ENCODE results near the gene TMEM272. TPM values are rescaled to one million over a fixed set of nuclear protein-coding genes. Genes with fewer than 3 reads are reported as not detected.

TMEM272 gene
- total and polyA plus RNA-seq, 12 donors: 0.03 to 0.17 (median 0.05) TPM; not detected in 9

DNA sequence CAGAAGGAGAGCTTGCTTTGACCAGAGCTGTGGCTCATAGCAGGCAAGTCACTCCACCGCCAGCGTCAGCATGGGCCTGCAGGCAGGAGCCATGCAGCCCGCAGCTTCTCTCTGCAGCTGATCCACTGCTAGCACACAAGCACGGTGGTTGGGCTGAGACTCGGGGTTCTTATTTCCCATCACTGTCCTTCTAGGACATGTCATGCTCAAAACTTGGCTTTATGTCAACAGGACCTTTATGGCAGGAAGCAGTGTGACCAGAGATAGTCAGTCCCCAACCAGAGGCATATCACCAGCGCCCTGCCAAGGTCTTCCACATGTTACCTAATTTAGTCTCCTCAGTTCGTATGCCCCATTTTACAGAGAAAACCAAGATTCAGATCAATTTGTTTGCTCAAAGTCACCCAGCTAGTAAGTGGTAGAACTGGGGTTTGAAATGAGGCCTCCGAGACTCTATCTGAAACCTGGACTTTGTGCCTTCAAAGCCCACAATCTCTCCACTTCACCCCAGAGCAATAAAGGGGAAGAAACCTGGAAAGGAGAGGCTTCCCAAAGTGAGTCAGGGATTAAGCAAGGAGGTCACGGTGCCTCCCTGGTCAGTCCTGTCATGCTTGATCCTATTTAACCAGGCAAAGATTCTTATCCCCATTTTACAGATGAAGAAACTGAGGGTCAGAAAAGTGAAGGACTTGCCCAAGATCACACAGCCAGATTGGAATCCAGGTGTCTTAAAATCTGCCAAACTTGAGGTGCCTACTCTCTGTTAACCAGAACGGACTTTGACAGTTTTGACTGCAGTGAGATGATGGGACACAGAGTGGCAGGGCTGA, 5.1 kb downstream of the TMEM272 start:
- no peaks in the 10 kb centered on the region for H3K9me3 ChIP-seq (replicated peaks in 1 of 3)
- H3K36me3 ChIP-seq (replicated peaks in 1 of 2): no peaks in the 10 kb centered on the region
- TF ChIP-seq, protein P1, sequence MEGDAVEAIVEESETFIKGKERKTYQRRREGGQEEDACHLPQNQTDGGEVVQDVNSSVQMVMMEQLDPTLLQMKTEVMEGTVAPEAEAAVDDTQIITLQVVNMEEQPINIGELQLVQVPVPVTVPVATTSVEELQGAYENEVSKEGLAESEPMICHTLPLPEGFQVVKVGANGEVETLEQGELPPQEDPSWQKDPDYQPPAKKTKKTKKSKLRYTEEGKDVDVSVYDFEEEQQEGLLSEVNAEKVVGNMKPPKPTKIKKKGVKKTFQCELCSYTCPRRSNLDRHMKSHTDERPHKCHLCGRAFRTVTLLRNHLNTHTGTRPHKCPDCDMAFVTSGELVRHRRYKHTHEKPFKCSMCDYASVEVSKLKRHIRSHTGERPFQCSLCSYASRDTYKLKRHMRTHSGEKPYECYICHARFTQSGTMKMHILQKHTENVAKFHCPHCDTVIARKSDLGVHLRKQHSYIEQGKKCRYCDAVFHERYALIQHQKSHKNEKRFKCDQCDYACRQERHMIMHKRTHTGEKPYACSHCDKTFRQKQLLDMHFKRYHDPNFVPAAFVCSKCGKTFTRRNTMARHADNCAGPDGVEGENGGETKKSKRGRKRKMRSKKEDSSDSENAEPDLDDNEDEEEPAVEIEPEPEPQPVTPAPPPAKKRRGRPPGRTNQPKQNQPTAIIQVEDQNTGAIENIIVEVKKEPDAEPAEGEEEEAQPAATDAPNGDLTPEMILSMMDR (IDR thresholded peaks at IDR 0.05): no peak
- no peak for TF ChIP-seq POLR2A (IDR thresholded peaks at IDR 0.05)
- WGBS, 4 donors: 73 to 92% (median 83%) methylated on average over 8 to 10 of the region's 10 CpGs
- H3K27me3 ChIP-seq: no peaks in the 10 kb centered on the region
- H3K27ac ChIP-seq: no peak overlapping the region
- H3K4me1 ChIP-seq (replicated peaks in 1 of 2): peaks cover 0 to 2% of the 10 kb centered on the region in 2 donors
- no peak overlapping the region for H3K4me3 ChIP-seq
- intact Hi-C loops (cut with DNase I): no loop called here
- no peak for DNase-seq

DNA sequence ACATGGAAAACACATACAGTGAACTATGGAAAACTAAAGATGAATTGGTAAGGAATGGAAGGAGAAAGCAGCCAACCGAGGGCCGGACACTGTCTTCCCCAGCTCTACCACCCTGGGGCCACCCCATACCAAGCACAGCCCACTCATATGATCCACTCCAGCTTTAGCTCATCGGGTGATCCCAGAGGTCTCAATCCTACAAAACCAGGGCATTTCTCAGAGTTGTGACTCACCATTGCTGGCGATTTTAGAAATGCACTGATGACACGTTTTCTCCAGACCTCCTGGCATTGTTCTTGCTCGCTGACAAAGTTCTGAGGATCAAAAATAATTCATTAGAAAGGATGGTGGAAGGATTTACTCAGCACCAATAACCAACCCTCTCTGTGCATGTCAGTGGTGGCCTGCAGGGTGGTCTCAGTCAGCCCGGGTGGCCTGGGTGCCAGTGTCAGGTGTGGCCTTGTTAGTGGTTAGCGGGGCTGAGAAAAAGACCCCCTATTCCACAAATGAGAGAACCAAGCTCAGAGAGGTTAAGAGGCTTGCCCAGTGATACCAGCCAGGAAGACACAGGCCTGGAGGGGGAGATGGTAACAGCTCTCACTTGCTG, 6.6 kb downstream of the TMEM272 start:
- Histone ChIP-seq H3K27ac (no peak overlapping the region), H3K9me3 (replicated peaks in 1 of 3) (no peaks in the 10 kb centered on the region), H3K4me1 (replicated peaks in 1 of 2) (no peaks in the 10 kb centered on the region), H3K27me3 (no peaks in the 10 kb centered on the region), H3K36me3 (replicated peaks in 1 of 2) (no peaks in the 10 kb centered on the region), H3K4me3 (no peak overlapping the region)
- intact Hi-C loops (cut with DNase I): no loop called here
- 73 to 77% (median 76%) methylated on average over 8 of the region's 8 CpGs for WGBS, 4 donors
- TF ChIP-seq POLR2A (IDR thresholded peaks at IDR 0.05): no peak
- TF ChIP-seq, protein P1 (IDR thresholded peaks at IDR 0.05): no peak
- peak in 1 of 7 donors; percentile 51 for DNase-seq

DNA sequence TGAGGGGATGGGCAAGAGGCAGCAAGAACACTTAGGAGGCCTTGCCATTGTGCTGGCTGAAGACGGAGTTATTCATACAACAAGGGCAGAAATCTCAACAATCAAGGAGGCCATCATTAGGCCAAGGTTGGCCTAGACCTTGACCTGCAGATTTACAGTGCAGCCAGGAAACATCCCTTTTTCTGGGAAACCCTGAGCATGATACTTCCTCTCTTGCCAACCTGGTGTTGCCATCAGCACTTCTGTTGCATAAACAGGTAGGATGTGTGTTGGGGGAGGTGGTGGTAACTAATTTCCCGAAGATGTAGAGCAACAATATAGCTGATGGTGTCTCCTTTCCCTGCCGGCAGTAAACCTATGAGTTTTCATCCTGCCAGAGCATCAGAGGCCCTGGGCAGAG, 8.0 kb downstream of the TMEM272 start:
- H3K36me3 ChIP-seq (replicated peaks in 1 of 2): no peaks in the 10 kb centered on the region
- DNase-seq: no peak
- 57 to 72% (median 65%) methylated on average over 3 of the region's 3 CpGs for WGBS, 4 donors
- H3K9me3 ChIP-seq (replicated peaks in 1 of 3): no peaks in the 10 kb centered on the region
- H3K27ac ChIP-seq: no peak overlapping the region
- H3K4me3 ChIP-seq: no peak overlapping the region
- H3K4me1 ChIP-seq (replicated peaks in 1 of 2): no peaks in the 10 kb centered on the region
- intact Hi-C loops (cut with DNase I): no loop called here
- no peak for TF ChIP-seq POLR2A (IDR thresholded peaks at IDR 0.05)
- TF ChIP-seq, protein P1 (IDR thresholded peaks at IDR 0.05): no peak
- H3K27me3 ChIP-seq: no peaks in the 10 kb centered on the region

DNA sequence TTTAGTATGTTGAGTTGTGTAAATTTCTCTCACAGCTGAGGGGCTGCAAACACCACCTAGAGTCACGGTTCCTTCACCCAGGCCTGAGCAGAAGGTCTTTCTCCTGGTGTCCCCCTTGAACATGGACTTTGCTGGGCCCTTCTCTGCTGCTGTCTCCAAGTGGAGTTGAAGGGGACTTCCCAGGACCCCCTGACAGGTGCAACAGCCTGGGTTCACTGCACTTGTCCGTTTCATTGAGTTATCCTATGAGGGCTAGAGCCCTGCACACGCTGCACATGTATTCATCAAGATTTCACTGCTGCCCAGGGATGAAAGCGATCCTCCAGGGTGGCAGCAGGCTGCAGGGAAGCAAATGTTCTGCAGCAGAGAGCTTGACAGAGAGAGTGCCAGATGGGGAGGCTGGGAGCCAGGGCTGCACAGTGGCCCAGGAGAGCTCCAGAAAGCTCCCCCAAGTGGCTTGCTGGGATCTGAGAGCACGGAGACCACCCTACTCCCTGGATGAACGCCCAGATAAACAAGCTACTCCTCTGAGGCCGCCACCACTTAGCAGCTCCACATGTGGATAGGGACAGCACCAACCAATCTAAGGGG, 10.3 kb downstream of the TMEM272 start:
- H3K36me3 ChIP-seq (replicated peaks in 1 of 2): no peaks in the 10 kb centered on the region
- intact Hi-C loops (cut with DNase I): no loop called here
- no peaks in the 10 kb centered on the region for H3K9me3 ChIP-seq (replicated peaks in 1 of 3)
- no peaks in the 10 kb centered on the region for H3K27me3 ChIP-seq
- 56 to 80% (median 66%) methylated on average over 6 to 7 of the region's 7 CpGs for WGBS, 4 donors
- H3K4me1 ChIP-seq (replicated peaks in 1 of 2): no peaks in the 10 kb centered on the region
- no peak overlapping the region for H3K27ac ChIP-seq
- DNase-seq: no peak
- no peak overlapping the region for H3K4me3 ChIP-seq
- TF ChIP-seq, protein P1 (IDR thresholded peaks at IDR 0.05): no peak
- TF ChIP-seq POLR2A (IDR thresholded peaks at IDR 0.05): no peak
